ENCODE data around the gene MRPS34.

DNA sequence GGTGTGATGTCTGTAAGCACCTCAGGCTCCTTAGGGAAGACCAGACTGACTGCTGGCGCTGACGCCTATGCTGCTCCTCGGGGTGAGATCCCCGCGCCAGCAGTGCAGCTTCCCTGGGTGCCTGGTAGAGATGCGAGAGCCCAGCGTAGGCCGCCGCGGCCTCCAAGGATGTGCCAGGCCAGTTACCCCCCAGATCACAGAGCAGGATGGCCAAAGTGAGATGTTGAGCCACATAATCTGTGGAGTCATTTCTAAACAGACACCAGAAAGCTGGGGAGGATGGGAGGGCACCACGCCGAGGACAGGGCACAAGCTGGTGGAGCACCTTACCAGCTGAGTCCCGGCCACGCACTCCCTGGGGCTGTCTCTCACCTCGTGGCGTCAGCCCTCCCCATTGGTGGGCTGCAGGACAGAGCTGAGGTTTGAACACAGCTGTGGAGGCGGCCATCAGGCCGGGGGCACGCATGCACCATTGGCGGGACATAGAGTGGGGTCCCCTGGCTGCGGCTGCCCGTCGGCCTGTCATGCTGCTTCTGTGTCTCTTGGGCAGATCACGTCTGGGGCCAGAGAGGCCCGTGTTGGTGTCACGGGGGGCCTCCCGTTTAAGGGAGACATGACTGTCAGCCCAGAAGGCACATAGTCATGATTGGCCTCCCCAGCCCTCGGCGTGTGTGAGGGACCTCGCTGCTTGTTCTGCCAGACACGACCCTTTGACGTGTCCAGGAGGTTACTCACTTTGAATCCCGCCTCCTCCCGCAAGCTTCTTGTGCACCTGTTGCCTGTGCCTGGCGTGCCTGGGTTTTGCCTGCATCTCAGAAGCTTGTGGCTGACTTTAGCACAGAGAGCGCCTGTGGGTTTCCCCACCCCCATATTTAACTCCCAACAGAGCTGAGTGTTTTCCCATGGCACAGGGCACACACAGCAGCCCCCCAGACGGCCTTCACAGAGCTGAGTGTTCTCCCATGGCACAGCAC, 45.0 kb downstream of the MRPS34 start:
- no peak for TF ChIP-seq EP300 (IDR thresholded peaks at IDR 0.05)
- TF ChIP-seq, protein P1, sequence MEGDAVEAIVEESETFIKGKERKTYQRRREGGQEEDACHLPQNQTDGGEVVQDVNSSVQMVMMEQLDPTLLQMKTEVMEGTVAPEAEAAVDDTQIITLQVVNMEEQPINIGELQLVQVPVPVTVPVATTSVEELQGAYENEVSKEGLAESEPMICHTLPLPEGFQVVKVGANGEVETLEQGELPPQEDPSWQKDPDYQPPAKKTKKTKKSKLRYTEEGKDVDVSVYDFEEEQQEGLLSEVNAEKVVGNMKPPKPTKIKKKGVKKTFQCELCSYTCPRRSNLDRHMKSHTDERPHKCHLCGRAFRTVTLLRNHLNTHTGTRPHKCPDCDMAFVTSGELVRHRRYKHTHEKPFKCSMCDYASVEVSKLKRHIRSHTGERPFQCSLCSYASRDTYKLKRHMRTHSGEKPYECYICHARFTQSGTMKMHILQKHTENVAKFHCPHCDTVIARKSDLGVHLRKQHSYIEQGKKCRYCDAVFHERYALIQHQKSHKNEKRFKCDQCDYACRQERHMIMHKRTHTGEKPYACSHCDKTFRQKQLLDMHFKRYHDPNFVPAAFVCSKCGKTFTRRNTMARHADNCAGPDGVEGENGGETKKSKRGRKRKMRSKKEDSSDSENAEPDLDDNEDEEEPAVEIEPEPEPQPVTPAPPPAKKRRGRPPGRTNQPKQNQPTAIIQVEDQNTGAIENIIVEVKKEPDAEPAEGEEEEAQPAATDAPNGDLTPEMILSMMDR (IDR thresholded peaks at IDR 0.05), result no peak
- no peak for TF ChIP-seq POLR2A (IDR thresholded peaks at IDR 0.05)
